Measurements from ENCODE around the gene HTT-AS. TPM values are rescaled to one million over a fixed set of nuclear protein-coding genes. Genes with fewer than 3 reads are reported as not detected.

Gene HTT-AS
- total and polyA plus RNA-seq, 12 donors, result not detected

DNA sequence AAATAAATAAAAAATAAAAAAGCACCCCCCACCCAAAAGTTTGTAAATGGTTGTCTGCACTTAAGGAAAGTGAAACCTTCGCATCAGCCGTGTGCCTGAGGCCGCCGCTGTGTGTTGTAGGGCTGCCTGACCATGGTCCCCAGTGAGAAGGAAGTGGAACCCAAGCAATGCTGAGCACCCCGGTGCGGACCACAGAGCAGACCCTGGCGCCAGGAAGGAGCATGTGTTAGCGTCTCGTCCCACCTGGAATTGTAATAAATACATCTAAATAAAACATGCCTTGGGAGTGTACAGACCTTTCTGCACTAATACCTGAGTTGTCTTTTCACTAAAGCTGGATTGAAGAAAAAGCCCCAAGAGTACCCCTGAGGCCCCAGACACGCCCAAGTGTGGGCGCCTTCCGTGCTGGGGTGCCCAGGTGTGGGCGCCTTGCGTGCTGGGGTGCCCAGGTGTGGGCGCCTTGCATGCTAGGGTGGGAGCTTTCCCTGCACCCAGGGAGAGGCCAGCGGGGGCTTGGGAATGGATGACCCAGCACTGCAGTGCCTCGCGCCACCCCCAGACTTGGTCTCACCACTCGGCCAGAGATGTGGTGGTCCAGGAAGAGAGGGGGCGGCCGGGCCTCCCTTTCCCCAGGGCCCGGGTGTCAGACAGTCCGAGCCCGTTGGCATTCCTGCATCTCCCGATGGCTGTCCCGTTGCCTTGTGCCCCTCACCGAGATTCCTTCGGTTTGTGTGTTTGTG is 33.7 kb downstream of the HTT-AS start:
- peaks cover 10 to 24% of the 10 kb centered on the region in 2 donors for H3K4me1 ChIP-seq (replicated peaks in 1 of 2)
- intact Hi-C loops (cut with DNase I), result no loop called here
- no peaks in the 10 kb centered on the region for H3K36me3 ChIP-seq (replicated peaks in 1 of 2)
- H3K4me3 ChIP-seq, result peak overlapping the region in 1 of 4 donors; percentile 52
- peak in 1 of 7 donors; percentile 16 for DNase-seq
- 78 to 92% (median 85%) methylated on average over 14 to 28 of the region's 28 CpGs for WGBS, 4 donors
- H3K9me3 ChIP-seq (replicated peaks in 1 of 3), result no peaks in the 10 kb centered on the region
- H3K27me3 ChIP-seq, result no peaks in the 10 kb centered on the region
- TF ChIP-seq, protein P1, sequence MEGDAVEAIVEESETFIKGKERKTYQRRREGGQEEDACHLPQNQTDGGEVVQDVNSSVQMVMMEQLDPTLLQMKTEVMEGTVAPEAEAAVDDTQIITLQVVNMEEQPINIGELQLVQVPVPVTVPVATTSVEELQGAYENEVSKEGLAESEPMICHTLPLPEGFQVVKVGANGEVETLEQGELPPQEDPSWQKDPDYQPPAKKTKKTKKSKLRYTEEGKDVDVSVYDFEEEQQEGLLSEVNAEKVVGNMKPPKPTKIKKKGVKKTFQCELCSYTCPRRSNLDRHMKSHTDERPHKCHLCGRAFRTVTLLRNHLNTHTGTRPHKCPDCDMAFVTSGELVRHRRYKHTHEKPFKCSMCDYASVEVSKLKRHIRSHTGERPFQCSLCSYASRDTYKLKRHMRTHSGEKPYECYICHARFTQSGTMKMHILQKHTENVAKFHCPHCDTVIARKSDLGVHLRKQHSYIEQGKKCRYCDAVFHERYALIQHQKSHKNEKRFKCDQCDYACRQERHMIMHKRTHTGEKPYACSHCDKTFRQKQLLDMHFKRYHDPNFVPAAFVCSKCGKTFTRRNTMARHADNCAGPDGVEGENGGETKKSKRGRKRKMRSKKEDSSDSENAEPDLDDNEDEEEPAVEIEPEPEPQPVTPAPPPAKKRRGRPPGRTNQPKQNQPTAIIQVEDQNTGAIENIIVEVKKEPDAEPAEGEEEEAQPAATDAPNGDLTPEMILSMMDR (IDR thresholded peaks at IDR 0.05), result no peak
- no peak for TF ChIP-seq POLR2A (IDR thresholded peaks at IDR 0.05)
- peak overlapping the region in 1 of 5 donors; percentile 82 for H3K27ac ChIP-seq

DNA sequence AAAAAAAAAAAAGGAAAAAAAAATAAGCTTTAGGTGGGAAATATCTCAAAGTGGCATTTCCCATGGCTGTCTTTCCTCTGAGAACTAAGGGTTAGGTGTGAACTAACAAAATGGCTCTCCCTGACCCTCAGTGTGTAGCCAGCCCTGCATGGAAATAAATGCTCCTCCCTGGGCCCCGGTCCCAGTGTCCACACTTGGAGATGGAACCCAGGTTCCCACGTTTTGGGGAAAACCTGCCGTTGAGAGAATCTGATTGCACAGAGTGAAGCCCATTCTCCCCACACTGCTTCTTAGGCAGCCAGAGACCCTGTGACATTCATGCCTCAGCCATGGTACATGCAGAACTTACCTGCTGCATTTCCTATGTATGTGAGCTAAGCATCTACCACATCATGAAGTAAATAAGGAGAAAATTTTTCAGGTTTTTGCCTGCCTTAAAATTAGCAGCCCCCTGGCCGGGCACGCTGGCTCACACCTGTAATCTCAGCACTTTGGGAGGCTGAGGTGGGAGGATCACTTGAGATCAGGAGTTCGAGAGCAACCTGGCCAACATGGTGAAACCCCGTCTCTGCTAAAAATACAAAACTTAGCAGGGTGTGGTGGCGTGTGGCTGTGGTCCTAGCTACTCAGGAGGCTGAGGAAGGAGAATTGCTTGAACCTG is 34.5 kb downstream of the HTT-AS start:
- TF ChIP-seq POLR2A (IDR thresholded peaks at IDR 0.05), result no peak
- TF ChIP-seq, protein P1 (IDR thresholded peaks at IDR 0.05), result no peak
- no peaks in the 10 kb centered on the region for H3K9me3 ChIP-seq (replicated peaks in 1 of 3)
- no peaks in the 10 kb centered on the region for H3K36me3 ChIP-seq (replicated peaks in 1 of 2)
- no peak overlapping the region for H3K27ac ChIP-seq
- no peaks in the 10 kb centered on the region for H3K27me3 ChIP-seq
- no peak overlapping the region for H3K4me3 ChIP-seq
- DNase-seq, result no peak
- intact Hi-C loops (cut with DNase I), result loop anchor here (5.0 to 10.0 kb wide), 2 partner anchors 63 to 275 kb away; no protein-coding TSS in a partner anchor
- H3K4me1 ChIP-seq (replicated peaks in 1 of 2), result peaks cover 10 to 24% of the 10 kb centered on the region in 2 donors
- WGBS, 4 donors, result 79 to 89% (median 82%) methylated on average over 8 of the region's 8 CpGs

DNA sequence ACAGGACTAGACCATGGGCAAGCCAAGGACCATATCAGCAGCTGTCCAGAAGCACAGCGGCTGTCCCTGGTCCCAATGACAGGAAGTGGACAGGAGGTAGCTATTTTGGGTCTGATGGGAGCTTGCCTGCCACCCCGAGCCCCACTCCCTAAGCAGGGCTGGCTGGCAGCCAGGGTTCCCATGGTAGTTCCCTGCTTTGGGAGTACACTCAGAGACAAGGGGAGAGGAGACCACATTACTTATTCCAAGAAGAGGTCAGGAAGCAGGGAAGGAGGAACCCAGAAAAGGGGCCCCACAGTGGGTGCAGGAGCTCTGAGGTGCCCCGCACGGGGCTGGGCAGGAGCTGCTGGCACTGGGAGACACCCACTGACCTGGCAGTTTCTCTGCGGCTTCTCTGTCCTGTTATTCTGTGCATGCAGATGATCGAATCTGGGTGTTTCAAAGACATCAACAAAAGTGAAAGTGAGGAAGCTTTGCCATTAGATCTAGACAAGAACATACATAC is 36.3 kb downstream of the HTT-AS start:
- no peaks in the 10 kb centered on the region for H3K9me3 ChIP-seq (replicated peaks in 1 of 3)
- WGBS, 4 donors, result 27 to 53% (median 44%) methylated on average over 4 to 6 of the region's 6 CpGs
- peaks cover 10 to 24% of the 10 kb centered on the region in 2 donors for H3K4me1 ChIP-seq (replicated peaks in 1 of 2)
- H3K27me3 ChIP-seq, result no peaks in the 10 kb centered on the region
- TF ChIP-seq, protein P1 (IDR thresholded peaks at IDR 0.05), result no peak
- TF ChIP-seq POLR2A (IDR thresholded peaks at IDR 0.05), result no peak
- peak in 2 of 7 donors; percentile 13 to 14 for DNase-seq
- peak overlapping the region in 1 of 4 donors; percentile 18 for H3K4me3 ChIP-seq
- intact Hi-C loops (cut with DNase I), result loop anchor here (5.0 to 10.0 kb wide), 2 partner anchors 61 to 273 kb away; no protein-coding TSS in a partner anchor
- H3K27ac ChIP-seq, result no peak overlapping the region
- H3K36me3 ChIP-seq (replicated peaks in 1 of 2), result no peaks in the 10 kb centered on the region
